GM12878 (cell line): Measurements from ENCODE around the gene PPP2R5A. TPM values are rescaled to one million over a fixed set of nuclear protein-coding genes. Genes with fewer than 3 reads are reported as not detected.

ENCODE experiments used
- ASH2L ChIP-seq: fragments of 300-600, 200-600 bp; sonication (generic); IDR thresholded peaks from 2 replicates; pipeline ENCODE4 v1.6.1; 2017; ENCODE audit warnings: low read depth, mild to moderate bottlenecking, borderline replicate concordance
- ATF7 ChIP-seq: fragments of 450-650 bp; IDR thresholded peaks from 2 replicates; pipeline ENCODE4 v1.6.1; 2016; ENCODE audit warnings: low read depth, mild to moderate bottlenecking
- BRCA1 ChIP-seq: IDR thresholded peaks from 2 replicates; pipeline ENCODE4 v1.6.1; 2011; ENCODE audit warnings: low read depth, low read length, improper control_type of control experiment
- CREB1 ChIP-seq: IDR thresholded peaks from 2 replicates; pipeline ENCODE4 v1.6.1; 2012; ENCODE audit warnings: low read depth, mild to moderate bottlenecking, inconsistent platforms
- DPF2 ChIP-seq: fragments of 450-650 bp; IDR thresholded peaks from 2 replicates; pipeline ENCODE4 v1.6.1; 2017; ENCODE audit warnings: mild to moderate bottlenecking
- HDAC6 ChIP-seq: fragments of 200-600 bp; sonication (generic); IDR thresholded peaks from one replicate; pipeline ENCODE4 v1.8.0; 2017; ENCODE audit warnings: antibody characterized with exemption; ENCODE audit not compliant: unreplicated experiment
- HDGF ChIP-seq: fragments of 450-650 bp; IDR thresholded peaks from 2 replicates; pipeline ENCODE4 v1.6.1; 2016; ENCODE audit warnings: antibody characterized with exemption
- MEF2B ChIP-seq: fragments of 450-650 bp; IDR thresholded peaks from 2 replicates; pipeline ENCODE4 v1.6.1; 2018; ENCODE audit warnings: mild to moderate bottlenecking, moderate library complexity; ENCODE audit not compliant: partially characterized antibody, poor library complexity, severe bottlenecking
- MTA2 ChIP-seq: fragments of 450-650 bp; IDR thresholded peaks from 2 replicates; pipeline ENCODE4 v1.6.1; 2016; ENCODE audit warnings: low read depth, mild to moderate bottlenecking, moderate library complexity
- NFYA ChIP-seq: IDR thresholded peaks from 2 replicates; pipeline ENCODE4 v1.6.1; 2011; ENCODE audit warnings: low read depth, mild to moderate bottlenecking, low read length, improper control_type of control experiment, borderline replicate concordance
- PAX5 ChIP-seq: IDR thresholded peaks from 2 replicates; pipeline ENCODE4 v1.6.1; 2011; ENCODE audit warnings: low read depth, low read length, borderline replicate concordance
- RUNX3 ChIP-seq: IDR thresholded peaks from 2 replicates; pipeline ENCODE4 v1.6.1; 2012; ENCODE audit warnings: low read length, inconsistent platforms
- SREBF1 ChIP-seq: IDR thresholded peaks from 2 replicates; pipeline ENCODE4 v1.6.1; 2012; ENCODE audit warnings: mild to moderate bottlenecking, low read length
- TCF3 ChIP-seq: IDR thresholded peaks from 2 replicates; pipeline ENCODE4 v1.6.1; 2012; ENCODE audit warnings: low read depth, mild to moderate bottlenecking, low read length, borderline replicate concordance; ENCODE audit not compliant: insufficient read depth
- TCF7 ChIP-seq: IDR thresholded peaks from 2 replicates; pipeline ENCODE4 v1.6.1; 2014; ENCODE audit warnings: antibody characterized with exemption, borderline replicate concordance
- ZNF274 ChIP-seq: IDR thresholded peaks from one replicate; pipeline ENCODE4 v1.8.0; 2011; ENCODE audit not compliant: insufficient read length, insufficient read depth
- polyA plus RNA-seq, 11 experiments: library from polyadenylated mRNA; depleted of rRNA in 4 of 11; unstranded in 6 of 11; stranded (reverse) in 5 of 11; fragments of >200 nt; fragmentation: Nextera tagmentation in 4 of 11; fragmentation: Illumina TruSeq in 1 of 11; extraction: Ambion mirVana in 4 of 11; extraction: Trizol in 1 of 11; gene quantifications; 1 replicate in 1 of 11; 2 replicates in 10 of 11; pipeline versions ENCODE4 v1.2.1 to v1.2.3, GENCODE V29; 2011 to 2016; ENCODE audit warnings: inconsistent platforms in 2 of 11, missing spikeins in 2 of 11, low read depth in 1 of 11
- total RNA-seq, 4 experiments: library from RNA; depleted of rRNA in 3 of 4; stranded (reverse); fragments of >200 nt in 3 of 4; fragmentation: Illumina TruSeq in 1 of 4; extraction: Trizol in 1 of 4; gene quantifications; 2 replicates each; pipeline versions ENCODE4 v1.2.1 to v1.2.3, GENCODE V29; 2013 to 2021
- TF ChIP-seq, protein P1 (sequence below): fragments of 450-650 bp; IDR thresholded peaks from 2 replicates; pipeline ENCODE4 v1.6.1; 2017; ENCODE audit warnings: mild to moderate bottlenecking, low read depth, inconsistent platforms; ENCODE audit not compliant: poor library complexity, severe bottlenecking
- TF ChIP-seq, protein P2 (sequence below): fragments of 450-650 bp; IDR thresholded peaks from 2 replicates; pipeline ENCODE4 v1.6.1; 2016; ENCODE audit warnings: mild to moderate bottlenecking
- TF ChIP-seq, protein P3 (sequence below): fragments of 450-650 bp; IDR thresholded peaks from 2 replicates; pipeline ENCODE4 v1.6.1; 2016; ENCODE audit warnings: mild to moderate bottlenecking
- TF ChIP-seq, protein P4 (sequence below): IDR thresholded peaks from 2 replicates; pipeline ENCODE4 v1.6.1; 2012; ENCODE audit warnings: improper control_type of control experiment, low read depth, low read length; ENCODE audit not compliant: insufficient replicate concordance

The PPP2R5A gene
- total and polyA plus RNA-seq, 10 of the 15 experiments (the other 5 are each of a cell fraction or from before 2014, with no cell fraction given) = 15.4 to 40.6 (median 32.5) TPM

DNA sequence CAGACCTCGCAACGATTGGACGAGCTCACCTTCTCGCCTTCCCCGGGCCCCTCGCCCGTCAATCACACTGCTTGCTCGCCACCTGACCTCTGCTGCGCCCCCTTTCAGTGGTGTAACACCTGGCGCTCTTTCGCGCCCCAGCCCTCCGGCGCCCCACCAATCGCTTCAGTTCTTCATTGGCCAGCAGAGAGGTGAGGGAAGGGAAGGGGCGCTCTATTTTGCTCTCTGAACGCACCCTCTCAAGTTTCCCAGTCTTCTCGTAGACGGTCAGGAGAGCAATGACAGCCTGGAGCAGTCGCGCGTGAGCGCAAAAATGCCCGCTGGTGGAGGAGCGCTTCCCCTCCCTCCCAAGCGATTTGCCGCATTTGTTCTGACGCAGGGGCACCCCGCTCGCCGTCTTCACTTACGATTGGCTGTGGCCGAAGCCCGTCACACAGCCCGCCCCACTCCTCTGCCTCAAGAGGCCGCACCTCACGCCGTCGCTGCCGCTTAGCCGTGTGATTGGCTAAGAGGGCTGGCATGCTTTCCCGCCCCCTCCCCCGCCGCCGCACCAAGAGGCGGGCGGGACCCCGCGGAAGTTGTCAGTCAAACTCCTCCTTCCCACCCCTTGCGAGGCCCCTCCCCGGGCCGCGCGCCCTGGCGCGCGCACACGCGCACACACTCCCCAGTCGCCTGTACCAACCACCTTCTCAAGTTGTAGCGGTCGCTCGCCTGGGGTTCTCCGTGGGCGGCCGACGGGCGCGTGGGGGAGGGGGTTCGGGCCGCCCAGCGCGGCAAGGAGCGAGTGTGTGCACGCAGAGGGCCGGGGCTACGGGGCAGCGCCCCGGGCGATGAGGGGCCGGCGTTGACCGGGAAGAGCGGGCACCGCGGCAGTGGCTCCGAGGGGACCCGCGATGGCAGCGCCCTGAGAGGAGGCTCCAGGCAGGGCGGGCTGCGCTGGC, at the start of gene PPP2R5A (continued):
- TF ChIP-seq, protein P1, sequence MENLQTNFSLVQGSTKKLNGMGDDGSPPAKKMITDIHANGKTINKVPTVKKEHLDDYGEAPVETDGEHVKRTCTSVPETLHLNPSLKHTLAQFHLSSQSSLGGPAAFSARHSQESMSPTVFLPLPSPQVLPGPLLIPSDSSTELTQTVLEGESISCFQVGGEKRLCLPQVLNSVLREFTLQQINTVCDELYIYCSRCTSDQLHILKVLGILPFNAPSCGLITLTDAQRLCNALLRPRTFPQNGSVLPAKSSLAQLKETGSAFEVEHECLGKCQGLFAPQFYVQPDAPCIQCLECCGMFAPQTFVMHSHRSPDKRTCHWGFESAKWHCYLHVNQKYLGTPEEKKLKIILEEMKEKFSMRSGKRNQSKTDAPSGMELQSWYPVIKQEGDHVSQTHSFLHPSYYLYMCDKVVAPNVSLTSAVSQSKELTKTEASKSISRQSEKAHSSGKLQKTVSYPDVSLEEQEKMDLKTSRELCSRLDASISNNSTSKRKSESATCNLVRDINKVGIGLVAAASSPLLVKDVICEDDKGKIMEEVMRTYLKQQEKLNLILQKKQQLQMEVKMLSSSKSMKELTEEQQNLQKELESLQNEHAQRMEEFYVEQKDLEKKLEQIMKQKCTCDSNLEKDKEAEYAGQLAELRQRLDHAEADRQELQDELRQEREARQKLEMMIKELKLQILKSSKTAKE = no peak
- TF ChIP-seq BRCA1 (no peak), MEF2B (peak; percentile 17), TCF3 (peak; percentile 61; the same call in 1 of the 2 replicates), CREB1 (peak; percentile 92), MTA2 (0 out of 2 replicates have a peak, but pooled peaks have one; percentile 9), ATF7 (0 out of 2 replicates have a peak, but pooled peaks have one; percentile 22), SREBF1 (no peak), ZNF274 (no peak), NFYA (peak; percentile 10; the same call in 1 of the 2 replicates), HDGF (peak; percentile 94), TCF7 (no peak), PAX5 (no peak), RUNX3 (peak; percentile 76), ASH2L (no peak), DPF2 (peak; percentile 87), HDAC6 (no peak)
- TF ChIP-seq, protein P2, sequence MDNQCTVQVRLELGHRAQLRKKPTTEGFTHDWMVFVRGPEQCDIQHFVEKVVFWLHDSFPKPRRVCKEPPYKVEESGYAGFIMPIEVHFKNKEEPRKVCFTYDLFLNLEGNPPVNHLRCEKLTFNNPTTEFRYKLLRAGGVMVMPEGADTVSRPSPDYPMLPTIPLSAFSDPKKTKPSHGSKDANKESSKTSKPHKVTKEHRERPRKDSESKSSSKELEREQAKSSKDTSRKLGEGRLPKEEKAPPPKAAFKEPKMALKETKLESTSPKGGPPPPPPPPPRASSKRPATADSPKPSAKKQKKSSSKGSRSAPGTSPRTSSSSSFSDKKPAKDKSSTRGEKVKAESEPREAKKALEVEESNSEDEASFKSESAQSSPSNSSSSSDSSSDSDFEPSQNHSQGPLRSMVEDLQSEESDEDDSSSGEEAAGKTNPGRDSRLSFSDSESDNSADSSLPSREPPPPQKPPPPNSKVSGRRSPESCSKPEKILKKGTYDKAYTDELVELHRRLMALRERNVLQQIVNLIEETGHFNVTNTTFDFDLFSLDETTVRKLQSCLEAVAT = peak; percentile 48; the same call in 1 of the 2 replicates
- TF ChIP-seq, protein P3, sequence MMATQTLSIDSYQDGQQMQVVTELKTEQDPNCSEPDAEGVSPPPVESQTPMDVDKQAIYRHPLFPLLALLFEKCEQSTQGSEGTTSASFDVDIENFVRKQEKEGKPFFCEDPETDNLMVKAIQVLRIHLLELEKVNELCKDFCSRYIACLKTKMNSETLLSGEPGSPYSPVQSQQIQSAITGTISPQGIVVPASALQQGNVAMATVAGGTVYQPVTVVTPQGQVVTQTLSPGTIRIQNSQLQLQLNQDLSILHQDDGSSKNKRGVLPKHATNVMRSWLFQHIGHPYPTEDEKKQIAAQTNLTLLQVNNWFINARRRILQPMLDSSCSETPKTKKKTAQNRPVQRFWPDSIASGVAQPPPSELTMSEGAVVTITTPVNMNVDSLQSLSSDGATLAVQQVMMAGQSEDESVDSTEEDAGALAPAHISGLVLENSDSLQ = peak; percentile 98
- TF ChIP-seq, protein P4, sequence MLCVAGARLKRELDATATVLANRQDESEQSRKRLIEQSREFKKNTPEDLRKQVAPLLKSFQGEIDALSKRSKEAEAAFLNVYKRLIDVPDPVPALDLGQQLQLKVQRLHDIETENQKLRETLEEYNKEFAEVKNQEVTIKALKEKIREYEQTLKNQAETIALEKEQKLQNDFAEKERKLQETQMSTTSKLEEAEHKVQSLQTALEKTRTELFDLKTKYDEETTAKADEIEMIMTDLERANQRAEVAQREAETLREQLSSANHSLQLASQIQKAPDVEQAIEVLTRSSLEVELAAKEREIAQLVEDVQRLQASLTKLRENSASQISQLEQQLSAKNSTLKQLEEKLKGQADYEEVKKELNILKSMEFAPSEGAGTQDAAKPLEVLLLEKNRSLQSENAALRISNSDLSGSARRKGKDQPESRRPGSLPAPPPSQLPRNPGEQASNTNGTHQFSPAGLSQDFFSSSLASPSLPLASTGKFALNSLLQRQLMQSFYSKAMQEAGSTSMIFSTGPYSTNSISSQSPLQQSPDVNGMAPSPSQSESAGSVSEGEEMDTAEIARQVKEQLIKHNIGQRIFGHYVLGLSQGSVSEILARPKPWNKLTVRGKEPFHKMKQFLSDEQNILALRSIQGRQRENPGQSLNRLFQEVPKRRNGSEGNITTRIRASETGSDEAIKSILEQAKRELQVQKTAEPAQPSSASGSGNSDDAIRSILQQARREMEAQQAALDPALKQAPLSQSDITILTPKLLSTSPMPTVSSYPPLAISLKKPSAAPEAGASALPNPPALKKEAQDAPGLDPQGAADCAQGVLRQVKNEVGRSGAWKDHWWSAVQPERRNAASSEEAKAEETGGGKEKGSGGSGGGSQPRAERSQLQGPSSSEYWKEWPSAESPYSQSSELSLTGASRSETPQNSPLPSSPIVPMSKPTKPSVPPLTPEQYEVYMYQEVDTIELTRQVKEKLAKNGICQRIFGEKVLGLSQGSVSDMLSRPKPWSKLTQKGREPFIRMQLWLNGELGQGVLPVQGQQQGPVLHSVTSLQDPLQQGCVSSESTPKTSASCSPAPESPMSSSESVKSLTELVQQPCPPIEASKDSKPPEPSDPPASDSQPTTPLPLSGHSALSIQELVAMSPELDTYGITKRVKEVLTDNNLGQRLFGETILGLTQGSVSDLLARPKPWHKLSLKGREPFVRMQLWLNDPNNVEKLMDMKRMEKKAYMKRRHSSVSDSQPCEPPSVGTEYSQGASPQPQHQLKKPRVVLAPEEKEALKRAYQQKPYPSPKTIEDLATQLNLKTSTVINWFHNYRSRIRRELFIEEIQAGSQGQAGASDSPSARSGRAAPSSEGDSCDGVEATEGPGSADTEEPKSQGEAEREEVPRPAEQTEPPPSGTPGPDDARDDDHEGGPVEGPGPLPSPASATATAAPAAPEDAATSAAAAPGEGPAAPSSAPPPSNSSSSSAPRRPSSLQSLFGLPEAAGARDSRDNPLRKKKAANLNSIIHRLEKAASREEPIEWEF = no peak
